Sigmoid colon (tissue), 4 donors: Measurements from ENCODE around the gene FBXL20.
A peak's percentile ranks its signal among the peaks of the same experiment; 100 is the strongest.

Experiments
- EP300 ChIP-seq, 4 donors: sonication (generic); formaldehyde crosslinking; IDR thresholded peaks; one replicate each; pipeline ENCODE4 v1.6.1; 2017; ENCODE audit warnings: antibody characterized with exemption in 4 of 4
- POLR2AphosphoS5 ChIP-seq, 4 donors: sonication (generic); formaldehyde crosslinking; IDR thresholded peaks; one replicate each; pipeline ENCODE4 v1.6.1; 2017; ENCODE audit warnings: antibody characterized with exemption in 4 of 4
- TF ChIP-seq, protein P1 (sequence below), 4 experiments: fragments of 450-650 bp in 3 of 4; fragments of 200-600 bp in 1 of 4; IDR thresholded peaks; one replicate each; pipeline ENCODE4 v1.5.1; 2016 to 2019; ENCODE audit warnings: antibody characterized with exemption in 4 of 4, mild to moderate bottlenecking in 3 of 4, moderate library complexity in 2 of 4

DNA sequence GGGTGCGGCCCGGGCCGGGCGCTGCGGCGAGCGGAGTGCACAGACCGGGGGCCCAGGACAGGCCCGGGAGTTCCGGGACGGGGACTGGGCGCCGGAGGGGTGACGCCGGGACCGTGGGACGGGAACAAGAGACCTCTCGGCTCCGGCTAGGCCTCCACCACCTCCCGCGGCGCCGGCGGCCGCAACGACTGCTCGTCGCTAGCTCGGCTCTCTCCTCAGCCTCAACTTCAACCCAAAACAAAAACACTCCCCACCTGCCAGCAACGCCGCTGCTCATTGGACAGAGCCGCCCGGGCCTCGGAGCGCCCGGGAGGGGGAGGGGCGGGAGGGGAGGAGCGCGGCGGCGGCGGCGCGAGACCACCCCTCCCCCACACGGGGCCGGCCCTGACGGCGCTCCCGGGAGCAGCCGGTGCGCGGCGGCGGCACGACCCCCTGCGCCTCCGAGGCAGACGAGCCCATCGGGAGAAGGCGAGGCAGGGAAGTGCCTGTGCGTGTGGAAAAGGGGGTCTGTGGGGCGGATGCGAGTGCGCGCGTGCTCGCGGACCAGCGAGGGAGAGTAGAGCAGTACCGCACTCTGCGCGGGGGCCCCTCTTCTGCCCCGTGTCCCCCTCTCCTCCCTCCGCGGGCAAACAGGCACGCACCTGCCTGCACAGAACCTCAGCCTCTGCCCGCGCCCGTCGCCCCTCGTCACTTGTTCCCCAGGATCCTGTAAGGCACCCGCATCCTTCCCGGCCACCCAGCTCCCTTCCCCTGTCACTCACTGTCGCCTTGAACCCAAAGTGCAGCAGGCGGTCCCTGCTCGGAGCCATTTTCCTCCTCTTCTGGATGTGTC, at the start of gene FBXL20:
- TF ChIP-seq, protein P1, sequence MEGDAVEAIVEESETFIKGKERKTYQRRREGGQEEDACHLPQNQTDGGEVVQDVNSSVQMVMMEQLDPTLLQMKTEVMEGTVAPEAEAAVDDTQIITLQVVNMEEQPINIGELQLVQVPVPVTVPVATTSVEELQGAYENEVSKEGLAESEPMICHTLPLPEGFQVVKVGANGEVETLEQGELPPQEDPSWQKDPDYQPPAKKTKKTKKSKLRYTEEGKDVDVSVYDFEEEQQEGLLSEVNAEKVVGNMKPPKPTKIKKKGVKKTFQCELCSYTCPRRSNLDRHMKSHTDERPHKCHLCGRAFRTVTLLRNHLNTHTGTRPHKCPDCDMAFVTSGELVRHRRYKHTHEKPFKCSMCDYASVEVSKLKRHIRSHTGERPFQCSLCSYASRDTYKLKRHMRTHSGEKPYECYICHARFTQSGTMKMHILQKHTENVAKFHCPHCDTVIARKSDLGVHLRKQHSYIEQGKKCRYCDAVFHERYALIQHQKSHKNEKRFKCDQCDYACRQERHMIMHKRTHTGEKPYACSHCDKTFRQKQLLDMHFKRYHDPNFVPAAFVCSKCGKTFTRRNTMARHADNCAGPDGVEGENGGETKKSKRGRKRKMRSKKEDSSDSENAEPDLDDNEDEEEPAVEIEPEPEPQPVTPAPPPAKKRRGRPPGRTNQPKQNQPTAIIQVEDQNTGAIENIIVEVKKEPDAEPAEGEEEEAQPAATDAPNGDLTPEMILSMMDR (IDR thresholded peaks at IDR 0.05): no peak
- TF ChIP-seq POLR2AphosphoS5 (IDR thresholded peaks at IDR 0.05) (peak; percentile 77 to 97 (median 91)), EP300 (IDR thresholded peaks at IDR 0.05) (no peak)
